ENCODE data around the gene CTBP2.

CTBP2 gene

GRCh38 chr10:124936813-124937212, 223.6 kb downstream of the CTBP2 start:
- no peak for DNase-seq (ENCODE audit: low spot score)

DNA sequence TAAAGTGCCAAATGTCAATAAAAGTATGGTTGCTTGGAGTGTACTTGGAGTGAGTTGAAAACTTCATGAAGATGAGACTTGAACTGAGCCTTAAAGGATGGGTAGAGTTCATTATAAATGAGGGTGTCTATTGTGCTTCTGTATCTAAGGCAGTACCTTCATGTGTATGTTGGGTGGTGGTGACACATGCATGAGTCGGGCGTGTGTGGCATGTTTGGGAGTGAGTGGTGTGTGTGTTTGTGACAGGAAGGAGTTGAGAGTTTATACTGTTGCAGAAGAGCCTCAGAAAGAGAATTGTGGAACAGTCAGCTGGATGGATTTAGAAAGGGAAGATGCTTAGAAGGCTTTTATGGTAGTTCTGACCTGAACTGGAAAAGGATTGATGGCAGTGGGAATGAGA, 224.4 kb downstream of the CTBP2 start:
- no peak for DNase-seq (ENCODE audit: low spot score)
